Chondrocyte (in vitro differentiated cells): ENCODE results near the gene AQP7. TPM values are rescaled to one million over a fixed set of nuclear protein-coding genes. Genes with fewer than 3 reads are reported as not detected.

Source experiments
- DNase-seq: peaks from one replicate; pipeline ENCODE4 v3.0.0; 2021; ENCODE audit warnings: mixed read lengths, low spot score
- H3K27ac Mint-ChIP-seq: one replicate; pipeline ENCODE4 v1.8.0; 2021; ENCODE audit warnings: mild to moderate bottlenecking, moderate library complexity, mixed read lengths; ENCODE audit not compliant: unreplicated experiment
- H3K27me3 Mint-ChIP-seq: 2 replicates; pipeline ENCODE4 v1.8.0; 2021; ENCODE audit warnings: low read depth, mixed read lengths
- H3K36me3 Mint-ChIP-seq: 2 replicates; pipeline ENCODE4 v1.8.0; 2021; ENCODE audit warnings: low read depth, mixed read lengths
- H3K4me1 Mint-ChIP-seq: 2 replicates; pipeline ENCODE4 v1.8.0; 2021; ENCODE audit warnings: low read depth, mild to moderate bottlenecking, mixed read lengths
- H3K4me3 Mint-ChIP-seq: one replicate; pipeline ENCODE4 v1.8.0; 2021; ENCODE audit warnings: mild to moderate bottlenecking, moderate library complexity, mixed read lengths; ENCODE audit not compliant: unreplicated experiment
- H3K9me3 Mint-ChIP-seq: 2 replicates; pipeline ENCODE4 v1.8.0; 2021; ENCODE audit warnings: low read depth, mixed read lengths
- total RNA-seq: library from RNA; stranded (reverse); gene quantifications from 3 replicates; pipeline ENCODE4 v1.2.1, GENCODE V29; 2021
- TF ChIP-seq, protein P1 (sequence below): fragments of 200-600 bp; sonication (generic); IDR thresholded peaks from 2 replicates; pipeline ENCODE4 v1.5.0; 2021; ENCODE audit warnings: antibody characterized with exemption, mild to moderate bottlenecking, moderate library complexity

AQP7 gene
- total RNA-seq, 1 donor from 2014 or later, result 0.30 TPM

DNA sequence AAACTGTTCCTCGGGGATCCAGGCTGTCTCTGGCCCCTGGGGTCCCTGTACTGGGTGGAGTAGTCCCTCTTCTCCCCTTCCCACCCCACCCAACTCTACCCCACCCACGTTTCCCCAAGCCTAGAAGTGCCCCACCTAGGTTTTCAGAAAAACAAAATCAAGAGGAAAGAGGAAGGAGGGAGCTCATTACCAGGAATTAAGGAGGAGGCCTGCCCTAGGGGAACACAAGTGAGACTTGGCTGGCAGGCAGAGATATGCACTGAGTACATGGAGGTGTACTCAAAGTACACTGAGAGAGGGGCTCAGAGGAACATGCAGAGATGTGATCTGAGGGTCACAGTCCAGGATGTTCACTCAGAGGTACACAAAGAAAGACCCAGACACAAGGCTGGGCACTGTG, 34.8 kb upstream of the AQP7 start:
- TF ChIP-seq, protein P1, sequence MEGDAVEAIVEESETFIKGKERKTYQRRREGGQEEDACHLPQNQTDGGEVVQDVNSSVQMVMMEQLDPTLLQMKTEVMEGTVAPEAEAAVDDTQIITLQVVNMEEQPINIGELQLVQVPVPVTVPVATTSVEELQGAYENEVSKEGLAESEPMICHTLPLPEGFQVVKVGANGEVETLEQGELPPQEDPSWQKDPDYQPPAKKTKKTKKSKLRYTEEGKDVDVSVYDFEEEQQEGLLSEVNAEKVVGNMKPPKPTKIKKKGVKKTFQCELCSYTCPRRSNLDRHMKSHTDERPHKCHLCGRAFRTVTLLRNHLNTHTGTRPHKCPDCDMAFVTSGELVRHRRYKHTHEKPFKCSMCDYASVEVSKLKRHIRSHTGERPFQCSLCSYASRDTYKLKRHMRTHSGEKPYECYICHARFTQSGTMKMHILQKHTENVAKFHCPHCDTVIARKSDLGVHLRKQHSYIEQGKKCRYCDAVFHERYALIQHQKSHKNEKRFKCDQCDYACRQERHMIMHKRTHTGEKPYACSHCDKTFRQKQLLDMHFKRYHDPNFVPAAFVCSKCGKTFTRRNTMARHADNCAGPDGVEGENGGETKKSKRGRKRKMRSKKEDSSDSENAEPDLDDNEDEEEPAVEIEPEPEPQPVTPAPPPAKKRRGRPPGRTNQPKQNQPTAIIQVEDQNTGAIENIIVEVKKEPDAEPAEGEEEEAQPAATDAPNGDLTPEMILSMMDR, result no peak
- Mint-ChIP-seq H3K27me3 (peaks cover 5% of the 10 kb centered on the region), H3K36me3 (no peaks in the 10 kb centered on the region), H3K9me3 (no peaks in the 10 kb centered on the region), H3K27ac (no peak overlapping the region), H3K4me1 (peaks cover 5% of the 10 kb centered on the region), H3K4me3 (no peak overlapping the region)
- DNase-seq, result no peak

DNA sequence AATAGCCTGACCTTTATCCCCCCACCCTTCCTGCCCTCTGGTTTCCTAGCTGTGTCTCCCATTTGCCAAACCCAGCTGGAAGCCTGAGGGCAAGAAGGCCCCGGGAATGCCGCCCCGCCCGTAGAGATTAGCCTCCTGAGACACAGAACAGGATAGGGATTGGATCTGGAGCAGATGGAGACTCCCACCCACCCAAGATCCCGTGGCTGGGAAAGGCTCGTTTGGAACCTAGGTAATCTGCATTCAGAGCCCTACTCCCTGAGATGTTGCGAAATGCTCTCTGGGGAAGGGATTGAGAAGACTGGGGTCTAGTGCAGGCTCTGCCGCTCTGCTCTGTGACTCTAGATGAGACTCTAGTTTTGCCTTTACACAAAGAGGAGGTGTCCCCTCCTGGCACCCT, 34.1 kb upstream of the AQP7 start:
- Mint-ChIP-seq H3K36me3 (no peaks in the 10 kb centered on the region), H3K4me3 (no peak overlapping the region), H3K4me1 (peaks cover 5% of the 10 kb centered on the region), H3K27me3 (peaks cover 5% of the 10 kb centered on the region), H3K27ac (no peak overlapping the region), H3K9me3 (no peaks in the 10 kb centered on the region)
- no peak for DNase-seq
- TF ChIP-seq, protein P1, result no peak

DNA sequence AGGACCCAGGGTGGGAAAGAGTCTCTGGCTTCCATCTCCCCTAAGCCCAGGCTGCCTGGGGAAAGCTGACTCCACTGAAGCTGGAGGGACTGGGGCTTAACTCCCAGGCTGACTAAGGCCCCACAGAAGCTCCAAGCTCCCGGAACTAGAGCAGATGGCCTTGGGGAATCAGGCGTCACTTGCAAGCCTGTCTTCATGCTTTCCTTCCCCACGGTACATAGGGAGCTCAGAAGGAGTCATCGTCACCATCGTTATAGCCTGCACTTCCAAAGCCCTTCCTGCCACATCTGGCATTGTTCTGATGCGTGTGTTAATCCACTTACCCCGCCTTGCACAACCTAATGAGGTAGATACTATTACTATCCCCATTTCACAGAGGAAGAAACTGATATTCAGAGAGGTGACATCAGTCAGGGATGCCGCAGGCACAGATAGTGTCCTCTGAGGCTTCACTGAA, 33.5 kb upstream of the AQP7 start:
- TF ChIP-seq, protein P1, result no peak
- H3K27ac Mint-ChIP-seq, result no peak overlapping the region
- H3K4me3 Mint-ChIP-seq, result no peak overlapping the region
- H3K27me3 Mint-ChIP-seq, result peaks cover 5% of the 10 kb centered on the region
- DNase-seq, result no peak
- H3K4me1 Mint-ChIP-seq, result peaks cover 5% of the 10 kb centered on the region
- H3K9me3 Mint-ChIP-seq, result no peaks in the 10 kb centered on the region
- H3K36me3 Mint-ChIP-seq, result no peaks in the 10 kb centered on the region

DNA sequence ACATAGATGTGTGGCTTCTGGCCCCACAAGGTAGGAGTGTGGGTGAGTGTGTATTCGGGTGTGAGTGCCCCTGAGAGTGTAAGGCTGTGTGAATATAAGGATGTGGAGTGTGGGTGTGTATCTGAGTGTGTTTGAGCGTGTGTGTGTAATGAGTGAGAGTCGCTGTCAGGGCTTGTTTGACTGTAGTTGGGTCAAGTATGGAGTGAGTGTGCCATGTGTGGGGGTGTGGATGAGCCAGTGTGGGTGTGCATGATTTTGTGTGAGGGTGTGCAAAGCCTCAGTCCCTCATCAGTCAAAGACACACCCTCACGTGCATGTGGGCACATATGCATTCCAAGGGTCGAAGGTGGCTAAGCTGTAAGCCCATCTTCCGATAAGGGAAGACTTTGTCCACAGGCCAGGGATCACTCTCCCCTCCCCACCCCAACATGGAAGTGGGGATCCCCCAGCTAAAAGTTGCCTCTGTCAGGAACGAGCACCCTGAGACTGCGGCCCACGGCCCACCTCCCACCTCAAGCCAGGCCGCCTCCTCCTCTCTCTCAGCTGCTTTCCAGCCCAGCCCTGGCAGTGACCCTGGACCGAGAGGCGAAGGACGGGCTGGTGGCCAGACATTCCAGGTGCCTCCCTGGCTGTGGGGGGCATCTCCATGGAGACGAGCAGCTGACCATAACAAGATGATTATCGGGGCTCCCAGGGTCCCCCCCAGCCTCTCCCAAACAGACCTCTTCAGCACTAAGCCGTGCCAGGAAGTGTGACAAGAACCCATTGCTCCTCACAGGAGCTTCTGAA, 32.1 kb upstream of the AQP7 start:
- DNase-seq, result no peak
- TF ChIP-seq, protein P1, result no peak
- no peak overlapping the region for H3K4me3 Mint-ChIP-seq
- H3K27ac Mint-ChIP-seq, result no peak overlapping the region
- no peaks in the 10 kb centered on the region for H3K36me3 Mint-ChIP-seq
- no peaks in the 10 kb centered on the region for H3K9me3 Mint-ChIP-seq
- H3K27me3 Mint-ChIP-seq, result peaks cover 5% of the 10 kb centered on the region
- peaks cover 3% of the 10 kb centered on the region for H3K4me1 Mint-ChIP-seq

DNA sequence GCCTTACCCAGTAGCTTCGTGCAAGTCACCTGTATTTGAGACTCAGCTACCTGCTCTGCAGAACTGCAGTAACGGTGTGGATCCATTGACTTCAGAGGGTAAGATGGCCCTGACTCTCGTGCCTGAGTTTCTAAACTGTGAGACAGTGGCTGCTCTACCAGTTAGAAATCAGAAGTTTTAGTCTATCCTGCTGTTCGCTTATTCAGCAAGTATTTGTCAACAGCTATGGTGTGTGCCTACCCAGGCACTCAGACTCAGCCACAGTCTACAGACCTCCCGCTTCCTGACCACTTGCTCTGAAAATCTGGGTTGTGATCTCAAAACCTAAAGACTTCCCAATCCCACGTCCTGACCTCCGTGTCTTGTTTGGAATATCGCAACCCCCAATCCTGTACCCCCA, 31.5 kb upstream of the AQP7 start:
- no peak for DNase-seq
- peaks cover 3% of the 10 kb centered on the region for H3K4me1 Mint-ChIP-seq
- H3K27me3 Mint-ChIP-seq, result peaks cover 5% of the 10 kb centered on the region
- H3K27ac Mint-ChIP-seq, result no peak overlapping the region
- H3K4me3 Mint-ChIP-seq, result no peak overlapping the region
- H3K9me3 Mint-ChIP-seq, result no peaks in the 10 kb centered on the region
- TF ChIP-seq, protein P1, result no peak
- H3K36me3 Mint-ChIP-seq, result no peaks in the 10 kb centered on the region
